Stomach (tissue), 9 donors: ENCODE results near the gene ACVR2A. TPM values are rescaled to one million over a fixed set of nuclear protein-coding genes. Genes with fewer than 3 reads are reported as not detected.

ENCODE experiments used
- DNase-seq, 2 donors: peaks; one replicate each; pipeline versions ENCODE4 v3.0.0 to v3.0.0-alpha.2; 2013 to 2019
- H3K27ac ChIP-seq, 5 donors: fragments of 200-600 bp in 4 of 5; sonication (generic) in 4 of 5; one replicate each; pipeline ENCODE4 v1.5.1; 2013 to 2019; ENCODE audit warnings: mild to moderate bottlenecking in 1 of 5, moderate library complexity in 1 of 5
- H3K27me3 ChIP-seq, 3 donors: fragments of 200-600 bp; sonication (generic); one replicate each; pipeline ENCODE4 v1.5.1; 2017 to 2019; ENCODE audit warnings: mixed run types in 1 of 3
- H3K36me3 ChIP-seq, 4 donors: fragments of 200-600 bp; sonication (generic); 1 replicate in 3 of 4; 2 replicates in 1 of 4; pipeline ENCODE4 v1.5.1; 2016 to 2019
- H3K4me1 ChIP-seq, 4 donors: fragments of 200-600 bp; sonication (generic); one replicate each; pipeline ENCODE4 v1.5.1; 2016 to 2019
- H3K4me3 ChIP-seq, 4 donors: fragments of 200-600 bp; sonication (generic) in 3 of 4; one replicate each; pipeline ENCODE4 v1.5.1; 2016 to 2019; ENCODE audit warnings: mild to moderate bottlenecking in 1 of 4
- H3K9me3 ChIP-seq, 4 donors: fragments of 200-600 bp; sonication (generic); one replicate each; pipeline ENCODE4 v1.5.1; 2016 to 2019
- EP300 ChIP-seq: sonication (generic); formaldehyde crosslinking; IDR thresholded peaks from one replicate; pipeline ENCODE4 v1.6.1; 2017; ENCODE audit warnings: antibody characterized with exemption
- POLR2A ChIP-seq, 4 donors: fragments of 450-650 bp; IDR thresholded peaks; one replicate each; pipeline ENCODE4 v1.6.1; 2016; ENCODE audit warnings: antibody characterized with exemption in 4 of 4, control low read depth in 2 of 4, mild to moderate bottlenecking in 1 of 4, moderate library complexity in 1 of 4
- POLR2AphosphoS5 ChIP-seq, 3 donors: sonication (generic); formaldehyde crosslinking; IDR thresholded peaks; one replicate each; pipeline ENCODE4 v1.6.1; 2016; ENCODE audit warnings: antibody characterized with exemption in 3 of 3
- WGBS, 5 donors: extraction: QIAGEN DNeasy Blood & Tissue Kit in 3 of 5; methylation state at CpG; one replicate each; pipeline versions ENCODE4 v1.1.5 to v1.1.7; 2013 to 2018; 5-methylcytosine and 5-hydroxymethylcytosine counted together
- intact Hi-C: fragments of 100-400 bp; cut with DNase I; formaldehyde crosslinking; loops from one replicate; pipeline ENCODE4 v1.15.1; 2023; ENCODE audit warnings: low total_unique reads
- polyA plus RNA-seq, 3 donors: library from polyadenylated mRNA; stranded (reverse); fragments of 200-250 nt; gene quantifications; one replicate each; pipeline ENCODE4 v1.2.3, GENCODE V29; 2013
- total RNA-seq, 5 donors: library from RNA; depleted of rRNA; stranded (reverse); fragments of >200 nt; gene quantifications; one replicate each; pipeline versions ENCODE4 v1.1.0 to v1.2.3, GENCODE V29; 2014 to 2016
- TF ChIP-seq, protein P1 (sequence below), 7 experiments: fragments of 450-650 bp in 4 of 7; fragments of 200-600 bp in 3 of 7; sonication (generic) in 3 of 7; IDR thresholded peaks; one replicate each; pipeline ENCODE4 v1.5.1; 2016 to 2019; ENCODE audit warnings: antibody characterized with exemption in 7 of 7, control low read depth in 2 of 7, mild to moderate bottlenecking in 1 of 7
- donor health status: healthy with polysubstance abuse.
- donor health status: Bipolar disorder and iron deficiency.
- donor health status: healthy.

Gene ACVR2A
- total and polyA plus RNA-seq, 8 donors = 1.9 to 46.8 (median 11.6) TPM

GRCh38 chr2:147843864-147844696 is 749 bp upstream of the ACVR2A start:
- intact Hi-C loops = no loop called here
- peak overlapping the region; percentile 69 to 86 (median 82) for H3K4me3 ChIP-seq
- DNase-seq = peak; percentile 93 to 97
- H3K27ac ChIP-seq = peak overlapping the region; percentile 96 to 100 (median 98)
- no peaks in the 10 kb centered on the region for H3K9me3 ChIP-seq
- H3K4me1 ChIP-seq = peaks cover 13 to 46% (median 32%) of the 10 kb centered on the region in 4 donors
- no peaks in the 10 kb centered on the region for H3K27me3 ChIP-seq
- TF ChIP-seq POLR2AphosphoS5 (IDR thresholded peaks at IDR 0.05) (peak; percentile 4 to 59 (median 43)), EP300 (no peak)
- TF ChIP-seq, protein P1, sequence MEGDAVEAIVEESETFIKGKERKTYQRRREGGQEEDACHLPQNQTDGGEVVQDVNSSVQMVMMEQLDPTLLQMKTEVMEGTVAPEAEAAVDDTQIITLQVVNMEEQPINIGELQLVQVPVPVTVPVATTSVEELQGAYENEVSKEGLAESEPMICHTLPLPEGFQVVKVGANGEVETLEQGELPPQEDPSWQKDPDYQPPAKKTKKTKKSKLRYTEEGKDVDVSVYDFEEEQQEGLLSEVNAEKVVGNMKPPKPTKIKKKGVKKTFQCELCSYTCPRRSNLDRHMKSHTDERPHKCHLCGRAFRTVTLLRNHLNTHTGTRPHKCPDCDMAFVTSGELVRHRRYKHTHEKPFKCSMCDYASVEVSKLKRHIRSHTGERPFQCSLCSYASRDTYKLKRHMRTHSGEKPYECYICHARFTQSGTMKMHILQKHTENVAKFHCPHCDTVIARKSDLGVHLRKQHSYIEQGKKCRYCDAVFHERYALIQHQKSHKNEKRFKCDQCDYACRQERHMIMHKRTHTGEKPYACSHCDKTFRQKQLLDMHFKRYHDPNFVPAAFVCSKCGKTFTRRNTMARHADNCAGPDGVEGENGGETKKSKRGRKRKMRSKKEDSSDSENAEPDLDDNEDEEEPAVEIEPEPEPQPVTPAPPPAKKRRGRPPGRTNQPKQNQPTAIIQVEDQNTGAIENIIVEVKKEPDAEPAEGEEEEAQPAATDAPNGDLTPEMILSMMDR (IDR thresholded peaks at IDR 0.05) = peak in 3 of 7 experiments; percentile 11 to 34 (median 12)
- no peaks in the 10 kb centered on the region for H3K36me3 ChIP-seq
- WGBS, 5 donors = 0 to 1% (median 0%) methylated on average over 43 to 113 of the region's 113 CpGs

- TF ChIP-seq EP300 = no peak
- no peak for TF ChIP-seq POLR2A (IDR thresholded peaks at IDR 0.05)
- no peak for TF ChIP-seq POLR2AphosphoS5 (IDR thresholded peaks at IDR 0.05)
- TF ChIP-seq, protein P1 (IDR thresholded peaks at IDR 0.05) = no peak
- 0 to 3% (median 2%) methylated on average over 14 of the region's 14 CpGs for WGBS, 5 donors
Measured at GRCh38 chr2:147845411-147845971, 662 bp downstream of the ACVR2A start.

GRCh38 chr2:147846412-147847081 is 1.7 kb downstream of the ACVR2A start:
- Histone ChIP-seq H3K27ac (peak overlapping the region in 2 of 5 donors; percentile 96 to 98), H3K36me3 (no peaks in the 10 kb centered on the region), H3K27me3 (no peaks in the 10 kb centered on the region), H3K4me1 (peaks cover 13 to 71% (median 43%) of the 10 kb centered on the region in 4 donors), H3K9me3 (no peaks in the 10 kb centered on the region), H3K4me3 (peak overlapping the region; percentile 69 to 86 (median 82))
- DNase-seq = no peak
- WGBS, 5 donors = 14 to 20% (median 16%) methylated on average over 5 of the region's 5 CpGs
- intact Hi-C loops = no loop called here
- TF ChIP-seq POLR2AphosphoS5 (IDR thresholded peaks at IDR 0.05) = no peak
- TF ChIP-seq, protein P1 (IDR thresholded peaks at IDR 0.05) = no peak
- no peak for TF ChIP-seq EP300
- no peak for TF ChIP-seq POLR2A (IDR thresholded peaks at IDR 0.05)

More at GRCh38 chr2:147845411-147845971, 662 bp downstream of the ACVR2A start:
- no peaks in the 10 kb centered on the region for H3K27me3 ChIP-seq
- DNase-seq = peak in 1 of 2 donors; percentile 25
- peak overlapping the region; percentile 69 to 86 (median 82) for H3K4me3 ChIP-seq
- peaks cover 13 to 61% (median 38%) of the 10 kb centered on the region in 4 donors for H3K4me1 ChIP-seq
- H3K36me3 ChIP-seq = no peaks in the 10 kb centered on the region
- intact Hi-C loops = no loop called here
- no peaks in the 10 kb centered on the region for H3K9me3 ChIP-seq
- peak overlapping the region; percentile 79 to 99 (median 97) for H3K27ac ChIP-seq

DNA sequence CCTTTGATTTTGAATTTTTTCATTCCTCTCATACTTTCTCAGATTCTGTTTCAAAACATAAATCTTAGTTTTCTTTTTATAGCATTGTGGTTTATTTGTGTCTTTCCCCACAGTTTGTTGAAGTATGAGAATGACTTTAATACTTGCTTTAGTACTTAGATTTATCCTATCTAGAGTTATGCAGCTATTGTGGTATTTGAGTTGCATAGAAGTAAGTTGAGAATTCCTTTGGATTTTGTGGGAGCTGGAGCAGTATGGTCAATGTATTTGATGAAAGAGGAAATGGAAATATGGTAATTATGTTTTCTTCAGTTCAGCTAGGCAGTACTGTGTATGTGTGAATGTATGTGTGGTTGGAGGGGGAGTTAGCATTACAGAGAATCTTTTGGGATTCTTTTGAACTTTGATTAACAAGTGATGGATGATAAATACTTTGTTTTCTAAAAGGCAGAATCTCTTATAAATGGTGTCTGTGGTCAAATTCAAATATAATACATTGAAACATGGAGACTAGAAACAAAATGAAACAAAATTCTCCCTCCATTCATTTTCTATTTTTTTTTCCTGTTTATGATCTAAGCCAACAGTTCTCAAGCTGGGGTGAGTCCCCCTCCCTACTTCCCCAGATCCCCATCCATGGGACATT is 3.0 kb downstream of the ACVR2A start:
- Histone ChIP-seq H3K4me3 (no peak overlapping the region), H3K36me3 (no peaks in the 10 kb centered on the region), H3K27me3 (no peaks in the 10 kb centered on the region), H3K27ac (no peak overlapping the region), H3K9me3 (no peaks in the 10 kb centered on the region), H3K4me1 (peaks cover 13 to 77% (median 43%) of the 10 kb centered on the region in 4 donors)
- no peak for DNase-seq
- intact Hi-C loops = no loop called here
- TF ChIP-seq POLR2A (IDR thresholded peaks at IDR 0.05) = no peak
